ENCODE data around the gene PGAM2.
A peak's percentile ranks its signal among the peaks of the same experiment; 100 is the strongest.
"Not testable (repeated sequence)": the region's sequence is repeated elsewhere in the genome, so short reads cannot be mapped to it uniquely, and the experiment has no call there.

The PGAM2 gene

DNA sequence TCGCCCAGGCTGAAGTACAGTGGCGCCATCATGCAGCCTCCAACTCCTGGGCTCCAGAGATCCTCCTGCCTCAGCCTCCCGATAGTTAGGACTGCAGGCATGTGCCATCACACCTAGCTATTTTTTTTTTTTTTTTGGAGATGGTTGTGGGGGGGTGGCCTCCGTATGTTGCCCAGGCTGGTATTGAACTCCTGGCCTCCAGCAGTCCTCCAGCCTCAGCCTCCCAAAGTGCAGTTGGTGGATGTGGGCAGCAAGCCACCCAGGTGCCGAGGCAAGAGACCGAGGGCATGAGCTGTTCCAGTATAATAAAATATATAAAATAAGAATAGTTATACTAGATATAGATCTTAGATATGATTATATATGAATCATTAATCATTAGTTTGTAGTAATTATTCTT, 45.5 kb downstream of the PGAM2 start:
- not testable (repeated sequence) for DNase-seq

DNA sequence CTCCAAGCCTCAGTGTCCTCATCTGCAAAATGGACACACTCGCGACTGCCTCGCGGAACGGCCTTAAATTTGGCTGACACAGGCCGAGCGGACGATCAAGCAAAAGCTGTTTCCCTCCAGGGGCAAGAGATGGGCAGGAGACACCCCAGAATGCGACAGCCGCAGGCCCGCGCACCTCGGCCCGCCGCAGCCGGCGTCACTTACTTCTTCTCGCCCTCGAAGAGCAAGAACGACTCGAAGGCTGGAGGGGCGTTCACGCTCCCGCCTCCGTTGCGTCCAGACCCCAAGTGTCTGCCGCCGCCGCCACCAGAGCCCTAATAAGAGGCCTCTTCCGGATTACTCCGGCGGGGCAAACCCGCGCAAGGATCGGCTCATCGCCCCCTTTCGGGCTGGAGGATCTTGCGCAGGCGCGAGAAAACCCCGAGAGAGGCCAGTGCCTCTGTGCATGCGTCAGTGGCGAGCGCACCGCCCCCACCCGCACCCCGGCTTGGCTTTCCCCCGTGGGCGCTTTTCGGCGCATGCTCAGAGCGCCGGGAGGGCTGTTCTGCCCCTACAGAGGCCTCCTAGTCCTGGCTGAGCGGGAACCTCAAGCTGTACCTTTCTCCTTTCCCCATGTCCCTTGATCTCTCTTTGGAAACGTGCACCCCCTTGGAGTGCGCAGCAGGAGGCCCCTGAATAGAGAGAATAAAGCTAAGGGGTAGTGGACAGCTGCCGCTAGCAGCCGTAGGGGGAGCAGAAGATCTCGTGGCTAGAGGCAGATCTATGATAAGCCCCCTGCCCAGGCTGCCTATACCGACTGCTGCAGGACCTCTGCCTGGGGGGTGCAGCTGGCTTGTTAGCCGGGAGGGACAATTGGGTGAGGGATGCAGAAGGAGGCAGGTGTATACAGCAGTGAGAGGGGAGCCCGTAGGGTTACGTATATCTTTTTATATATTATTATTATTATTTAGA, 46.2 kb downstream of the PGAM2 start:
- peak; percentile 99 for DNase-seq

DNA sequence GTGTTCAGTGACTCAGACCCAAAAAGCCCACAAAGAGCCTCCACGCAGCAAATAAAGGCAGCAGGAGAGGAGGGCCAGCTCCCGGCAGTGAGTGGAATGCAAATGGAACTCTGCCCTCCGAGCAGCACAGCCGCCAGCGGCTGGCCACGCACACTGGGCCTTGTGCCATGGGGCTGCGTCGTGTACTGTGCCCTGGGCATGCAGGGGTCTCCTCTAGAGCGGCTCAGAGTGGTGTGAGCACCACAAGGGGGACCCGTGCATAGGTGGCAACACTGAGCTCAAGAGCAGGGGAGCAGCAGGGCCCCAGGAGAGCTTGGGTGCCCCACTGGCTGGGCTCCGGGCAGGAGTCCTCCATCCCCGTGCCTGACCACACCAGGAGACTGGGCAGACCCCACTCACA, 50.3 kb downstream of the PGAM2 start:
- DNase-seq: not testable (repeated sequence)

Measured in inflammatory macrophage (primary cell).